CD4-positive, CD25-positive, alpha-beta regulatory T cell (primary cell): ENCODE data around the gene ARSA. TPM values are rescaled to one million over a fixed set of nuclear protein-coding genes. Genes with fewer than 3 reads are reported as not detected.
"Not testable (repeated sequence)": the region's sequence is repeated elsewhere in the genome, so short reads cannot be mapped to it uniquely, and the experiment has no call there.

Experiments used
- ATAC-seq, 2 donors: fragments of 150-1000 bp; cut with Tn5 transposase; one replicate each; pipeline ENCODE4 v1.10.0; 2021; ENCODE audit warnings: low read depth in 2 of 2, moderate number of reproducible peaks in 2 of 2, moderate library complexity in 1 of 2
- DNase-seq, 3 donors: peaks; one replicate each; pipeline versions ENCODE4 v3.0.0 to v3.0.0-alpha.2; 2012 to 2022; ENCODE audit warnings: mixed read lengths in 1 of 3
- H3K27ac ChIP-seq: one replicate; pipeline ENCODE4 v1.7.0; 2013; ENCODE audit warnings: mild to moderate bottlenecking, low read length; ENCODE audit not compliant: insufficient read depth, poor library complexity, severe bottlenecking
- H3K27me3 ChIP-seq: one replicate; pipeline ENCODE4 v1.7.0; 2013; ENCODE audit warnings: low read length; ENCODE audit not compliant: control insufficient read depth, insufficient read depth
- H3K36me3 ChIP-seq: one replicate; pipeline ENCODE4 v1.7.0; 2013; ENCODE audit warnings: mild to moderate bottlenecking, low read length, moderate library complexity; ENCODE audit not compliant: control insufficient read depth, insufficient read depth
- H3K4me1 ChIP-seq: 2 replicates; pipeline ENCODE4 v1.7.0; 2013; ENCODE audit warnings: mild to moderate bottlenecking, low read length; ENCODE audit not compliant: insufficient read depth, control insufficient read depth, poor library complexity, severe bottlenecking
- H3K4me3 ChIP-seq: one replicate; pipeline ENCODE4 v1.7.0; 2013; ENCODE audit warnings: low read depth, mild to moderate bottlenecking, low read length, moderate library complexity
- H3K9me3 ChIP-seq, 2 experiments: 1 replicate in 1 of 2; 2 replicates in 1 of 2; pipeline ENCODE4 v1.7.0; 2013; ENCODE audit warnings: low read length in 2 of 2, mild to moderate bottlenecking in 1 of 2, moderate library complexity in 1 of 2; ENCODE audit not compliant: control insufficient read depth in 2 of 2
- H3K27ac Mint-ChIP-seq, 3 donors: one replicate each; pipeline ENCODE4 v1.8.0; 2020 to 2022; ENCODE audit warnings: mild to moderate bottlenecking in 3 of 3, mixed read lengths in 3 of 3, moderate library complexity in 2 of 3
- H3K27me3 Mint-ChIP-seq: one replicate; pipeline ENCODE4 v1.8.0; 2022; ENCODE audit warnings: mild to moderate bottlenecking, mixed read lengths
- H3K36me3 Mint-ChIP-seq: one replicate; pipeline ENCODE4 v1.8.0; 2020; ENCODE audit warnings: mixed read lengths
- H3K4me1 Mint-ChIP-seq, 4 donors: one replicate each; pipeline ENCODE4 v1.8.0; 2020 to 2022; ENCODE audit warnings: mixed read lengths in 4 of 4, mild to moderate bottlenecking in 1 of 4
- H3K4me3 Mint-ChIP-seq, 4 donors: one replicate each; pipeline ENCODE4 v1.8.0; 2020 to 2022; ENCODE audit warnings: mild to moderate bottlenecking in 4 of 4, mixed read lengths in 4 of 4, moderate library complexity in 3 of 4
- H3K9me3 Mint-ChIP-seq, 7 donors: one replicate each; pipeline ENCODE4 v1.8.0; 2020 to 2022; ENCODE audit warnings: mixed read lengths in 7 of 7, mild to moderate bottlenecking in 3 of 7, moderate library complexity in 2 of 7
- polyA plus RNA-seq, 4 donors: library from polyadenylated mRNA; unstranded; fragments of 300-500 nt; fragmentation: Illumina TruSeq; gene quantifications; one replicate each; pipeline ENCODE4 v1.2.3, GENCODE V29; 2021
- total RNA-seq: library from RNA; stranded (reverse); gene quantifications from one replicate; pipeline ENCODE4 v1.2.3, GENCODE V29; 2022

ARSA gene
- total and polyA plus RNA-seq, 5 donors from 2014 or later, result 8.0 to 81.3 (median 10.7) TPM

- DNase-seq (no peak), ATAC-seq (no peak)
- Histone ChIP-seq H3K36me3 (peaks cover 2% of the 10 kb centered on the region), H3K9me3 (no peaks in the 10 kb centered on the region), H3K27me3 (no peaks in the 10 kb centered on the region), H3K4me1 (peaks cover 60% of the 10 kb centered on the region), H3K27ac (no peak overlapping the region), H3K4me3 (no peak overlapping the region)
- no peaks in the 10 kb centered on the region for H3K27me3 Mint-ChIP-seq
- H3K27ac Mint-ChIP-seq, result peak overlapping the region in 1 of 3 donors; percentile 10
- H3K9me3 Mint-ChIP-seq, result peaks cover 0 to 2% (median 0%) of the 10 kb centered on the region in 7 donors
- H3K4me3 Mint-ChIP-seq, result peak overlapping the region in 3 of 4 donors; percentile 31 to 68 (median 41)
- peaks cover 4% of the 10 kb centered on the region for H3K36me3 Mint-ChIP-seq
- peaks cover 0 to 61% (median 32%) of the 10 kb centered on the region in 4 donors for H3K4me1 Mint-ChIP-seq
Observed at GRCh38 chr22:50624347-50625130, 3.4 kb downstream of the ARSA start.

DNA sequence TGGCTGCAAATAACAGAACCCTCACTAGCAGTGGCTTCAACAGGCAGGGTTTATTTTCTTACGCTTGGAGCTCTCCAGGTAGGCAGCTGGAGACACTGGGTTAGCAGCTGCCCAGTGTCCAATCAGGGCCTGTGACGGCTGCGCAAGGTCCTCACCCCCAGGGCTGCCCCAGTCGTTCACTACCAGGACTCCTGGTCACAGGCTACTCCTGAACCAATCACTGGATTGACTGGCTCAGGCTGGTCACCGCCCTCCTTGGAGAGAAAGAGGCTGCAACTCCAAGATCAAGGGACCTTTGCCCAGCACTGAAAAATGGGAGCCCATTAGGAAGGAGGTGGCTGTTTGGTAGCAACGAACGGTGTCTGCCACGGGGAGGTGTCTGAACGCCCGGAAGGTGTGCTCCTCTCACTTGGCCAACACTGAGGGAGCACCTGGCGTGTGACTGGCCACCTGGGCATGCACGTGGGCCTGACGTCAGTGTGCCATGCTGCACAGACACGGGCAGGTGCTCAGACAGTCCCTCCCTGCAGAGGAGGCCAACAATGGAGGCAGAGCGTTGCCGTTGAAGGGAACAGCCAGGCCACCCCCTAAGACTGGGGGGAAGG, 5.1 kb downstream of the ARSA start:
- no peaks in the 10 kb centered on the region for H3K9me3 Mint-ChIP-seq
- H3K27ac Mint-ChIP-seq, result peak overlapping the region; percentile 96 to 98 (median 97)
- Histone ChIP-seq H3K4me1 (peaks cover 50% of the 10 kb centered on the region), H3K27ac (peak overlapping the region; percentile 98), H3K27me3 (no peaks in the 10 kb centered on the region), H3K36me3 (peaks cover 2% of the 10 kb centered on the region), H3K9me3 (no peaks in the 10 kb centered on the region), H3K4me3 (peak overlapping the region; percentile 82)
- H3K27me3 Mint-ChIP-seq, result no peaks in the 10 kb centered on the region
- DNase-seq (no peak), ATAC-seq (no peak)
- H3K4me3 Mint-ChIP-seq, result peak overlapping the region in 3 of 4 donors; percentile 91 to 97 (median 91)
- H3K36me3 Mint-ChIP-seq, result peaks cover 4% of the 10 kb centered on the region
- H3K4me1 Mint-ChIP-seq, result peaks cover 0 to 50% (median 24%) of the 10 kb centered on the region in 4 donors

GRCh38 chr22:50621948-50622722, 5.8 kb downstream of the ARSA start:
- Mint-ChIP-seq H3K4me1 (peaks cover 0 to 47% (median 24%) of the 10 kb centered on the region in 4 donors), H3K4me3 (peak overlapping the region; percentile 91 to 97 (median 91)), H3K9me3 (no peaks in the 10 kb centered on the region), H3K36me3 (peaks cover 4% of the 10 kb centered on the region), H3K27ac (peak overlapping the region; percentile 96 to 98 (median 97)), H3K27me3 (peaks cover 4% of the 10 kb centered on the region)
- ATAC-seq (no peak), DNase-seq (peak in 2 of 3 donors; percentile 39 to 64)
- Histone ChIP-seq H3K27me3 (no peaks in the 10 kb centered on the region), H3K4me1 (peaks cover 43% of the 10 kb centered on the region), H3K36me3 (peaks cover 2% of the 10 kb centered on the region), H3K9me3 (no peaks in the 10 kb centered on the region), H3K4me3 (peak overlapping the region; percentile 82), H3K27ac (peak overlapping the region; percentile 98)

DNA sequence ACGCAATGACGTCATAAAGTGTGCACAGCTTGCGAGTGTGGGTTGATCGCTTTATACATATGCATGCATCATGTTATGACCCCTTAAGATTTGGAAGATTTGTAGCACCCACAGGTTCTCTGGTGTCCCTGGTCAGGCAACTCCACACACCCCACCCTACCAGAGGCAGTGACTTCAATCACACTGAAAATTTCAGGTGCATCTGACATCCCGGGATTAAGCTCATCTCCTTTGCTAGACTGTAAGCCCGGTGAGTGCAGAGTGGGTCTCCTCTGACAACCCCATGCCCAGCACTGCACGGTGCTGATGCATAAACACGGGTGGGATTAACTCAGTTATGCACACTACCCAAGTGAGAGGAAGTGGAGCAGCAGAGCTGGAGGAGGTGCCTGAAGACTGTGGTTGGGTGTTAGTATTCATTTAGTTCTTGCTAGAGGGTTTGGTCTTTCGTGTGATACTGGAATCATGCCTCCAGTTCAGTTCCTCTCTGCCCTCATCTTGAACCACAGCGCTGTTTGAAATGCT, 6.5 kb downstream of the ARSA start:
- peak overlapping the region; percentile 98 for H3K27ac ChIP-seq
- peaks cover 4% of the 10 kb centered on the region for H3K36me3 Mint-ChIP-seq
- H3K4me3 Mint-ChIP-seq, result peak overlapping the region; percentile 91 to 97 (median 91)
- ATAC-seq (peak; percentile 69 to 73), DNase-seq (peak; percentile 33 to 89 (median 78))
- H3K9me3 ChIP-seq, result no peaks in the 10 kb centered on the region
- peaks cover 5% of the 10 kb centered on the region for H3K27me3 Mint-ChIP-seq
- peaks cover 2% of the 10 kb centered on the region for H3K36me3 ChIP-seq
- H3K4me1 Mint-ChIP-seq, result peaks cover 0 to 43% (median 24%) of the 10 kb centered on the region in 4 donors
- peak overlapping the region; percentile 82 for H3K4me3 ChIP-seq
- H3K27me3 ChIP-seq, result no peaks in the 10 kb centered on the region
- H3K4me1 ChIP-seq, result peaks cover 35% of the 10 kb centered on the region
- H3K27ac Mint-ChIP-seq, result peak overlapping the region; percentile 96 to 98 (median 97)
- no peaks in the 10 kb centered on the region for H3K9me3 Mint-ChIP-seq

- peak overlapping the region; percentile 82 for H3K4me3 ChIP-seq
- no peaks in the 10 kb centered on the region for H3K9me3 ChIP-seq
- peak; percentile 67 to 72 for ATAC-seq
- H3K27ac ChIP-seq, result peak overlapping the region; percentile 98
- H3K27me3 ChIP-seq, result no peaks in the 10 kb centered on the region
- DNase-seq, result peak; percentile 87 to 91 (median 88)
- Mint-ChIP-seq H3K4me3 (peak overlapping the region; percentile 91 to 97 (median 91)), H3K36me3 (peaks cover 4% of the 10 kb centered on the region), H3K9me3 (no peaks in the 10 kb centered on the region), H3K4me1 (peaks cover 0 to 41% (median 24%) of the 10 kb centered on the region in 4 donors), H3K27me3 (peaks cover 5% of the 10 kb centered on the region), H3K27ac (peak overlapping the region; percentile 96 to 98 (median 97))
- peaks cover 2% of the 10 kb centered on the region for H3K36me3 ChIP-seq
- peaks cover 35% of the 10 kb centered on the region for H3K4me1 ChIP-seq
Observed at GRCh38 chr22:50620593-50621355, 7.2 kb downstream of the ARSA start.

GRCh38 chr22:50614296-50614695, 13.7 kb downstream of the ARSA start:
- H3K36me3 ChIP-seq, H3K4me3 ChIP-seq, DNase-seq, H3K9me3 ChIP-seq, H3K4me1 ChIP-seq, H3K27ac ChIP-seq, H3K27ac Mint-ChIP-seq, H3K4me3 Mint-ChIP-seq, H3K4me1 Mint-ChIP-seq, ATAC-seq, H3K27me3 ChIP-seq, H3K36me3 Mint-ChIP-seq, H3K9me3 Mint-ChIP-seq: not testable (repeated sequence)
- peaks cover 45% of the 10 kb centered on the region for H3K27me3 Mint-ChIP-seq
